ENCODE measurements around the gene GOLGA8K. TPM values are rescaled to one million over a fixed set of nuclear protein-coding genes. Genes with fewer than 3 reads are reported as not detected.
"Not testable (repeated sequence)": the region's sequence is repeated elsewhere in the genome, so short reads cannot be mapped to it uniquely, and the experiment has no call there.

The GOLGA8K gene
- total RNA-seq, 1 donor from 2014 or later = 0.62 TPM

DNA sequence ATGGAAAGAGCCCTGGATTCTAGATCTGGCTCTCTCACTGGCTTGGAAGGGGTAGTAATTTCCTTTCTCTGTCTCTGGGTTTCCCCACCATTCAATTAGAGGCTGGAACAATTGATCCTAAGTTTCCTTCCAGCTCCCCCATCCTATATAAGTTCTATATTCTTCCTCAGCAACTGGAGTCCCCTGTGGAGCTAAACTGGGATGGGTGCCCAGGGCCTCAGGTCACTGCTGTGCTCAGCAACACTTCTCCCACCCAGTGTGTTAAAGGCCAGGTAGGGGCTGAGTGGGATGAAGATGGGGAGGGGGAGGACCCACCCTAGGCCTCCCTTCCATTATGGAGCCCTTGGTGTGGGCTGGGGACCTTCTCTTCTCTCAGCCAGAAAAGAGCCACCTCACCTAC lies 46.2 kb downstream of the GOLGA8K start:
- DNase-seq = not testable (repeated sequence)

GRCh38 chr15:32352748-32353147 lies 50.3 kb downstream of the GOLGA8K start:
- not testable (repeated sequence) for DNase-seq

GRCh38 chr15:32350563-32351220 lies 52.4 kb downstream of the GOLGA8K start:
- not testable (repeated sequence) for DNase-seq

DNA sequence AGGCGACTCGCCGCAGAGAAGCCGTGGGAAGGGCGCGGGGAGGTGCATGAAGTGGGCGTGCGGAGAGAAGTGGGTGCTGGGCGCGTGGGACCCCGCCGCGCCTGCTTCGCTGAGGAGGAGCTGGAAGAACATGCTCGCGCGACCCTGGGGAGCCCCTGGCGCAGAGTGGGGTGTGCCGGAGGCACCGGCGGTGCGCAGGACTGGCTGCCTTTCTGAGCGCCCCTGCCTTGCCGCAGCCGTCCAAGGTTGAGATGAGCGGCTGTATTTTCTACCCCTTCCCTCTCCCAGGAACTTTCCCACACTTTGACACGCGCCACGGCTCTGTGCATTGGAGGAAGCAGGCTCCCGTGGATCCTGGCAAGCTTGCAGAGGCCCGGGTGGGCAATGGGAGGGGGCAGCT lies 56.1 kb downstream of the GOLGA8K start:
- DNase-seq = not testable (repeated sequence)

DNA sequence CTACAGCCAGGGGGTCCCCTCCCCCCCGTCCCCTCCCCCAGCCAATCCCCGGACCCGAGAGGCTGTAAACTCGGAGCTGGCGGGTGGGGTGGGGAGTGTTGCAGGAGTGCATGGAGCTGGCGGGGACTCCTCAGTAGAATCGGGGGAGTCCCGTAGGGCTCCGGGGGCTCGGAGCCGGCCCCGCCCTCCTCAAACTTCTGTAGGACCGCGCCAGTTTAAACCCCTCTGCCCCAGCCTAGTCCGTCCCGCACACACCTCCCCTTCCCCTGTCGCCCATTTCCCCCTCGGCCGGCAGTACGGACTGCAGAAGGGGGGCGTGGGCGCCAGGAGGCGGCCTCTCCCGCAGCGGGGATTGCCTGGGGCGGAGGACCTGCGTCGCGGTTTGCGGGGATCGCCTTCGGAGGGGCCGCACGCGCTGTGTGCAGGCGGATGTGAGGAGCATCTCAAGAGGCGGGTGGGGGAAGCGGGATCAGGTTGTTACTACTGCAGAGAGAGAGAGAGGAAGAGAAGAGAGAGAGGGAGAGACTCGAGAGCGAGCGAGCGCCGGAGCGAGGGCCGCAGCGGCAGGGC lies 57.0 kb downstream of the GOLGA8K start:
- not testable (repeated sequence) for DNase-seq

DNA sequence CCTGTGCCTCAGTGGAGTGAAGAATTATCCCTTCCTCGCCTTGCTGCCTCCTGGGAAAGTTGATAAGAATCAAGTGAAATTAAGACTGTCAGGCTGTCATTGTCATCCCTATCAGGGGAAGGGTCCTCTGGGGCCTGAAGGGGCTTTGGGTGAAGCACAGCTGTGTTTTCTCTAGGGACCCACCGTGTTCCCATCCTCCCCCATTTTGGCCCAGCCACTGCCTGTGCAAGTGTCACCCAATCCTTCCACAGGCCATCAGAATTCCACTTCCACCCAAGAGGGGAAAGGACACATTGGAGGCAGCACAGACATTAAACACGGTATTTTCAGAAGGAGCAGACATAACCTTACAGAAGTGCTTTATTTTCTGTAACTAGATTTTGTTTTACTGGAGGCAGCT lies 59.2 kb downstream of the GOLGA8K start:
- not testable (repeated sequence) for DNase-seq

Small RNA genes lying within 50 kb of the gene (small RNA-seq; reads per million reads assigned to genes)
- not detected for gene RF00096
- gene RN7SL185P = not detected
- gene RN7SL539P = not detected

Other genes starting within 250 kb of the GOLGA8K start
- gene GOLGA8O, start 52.3 kb upstream of the GOLGA8K start, total RNA-seq = not detected
- gene GOLGA8N, start 190.2 kb upstream of the GOLGA8K start, total RNA-seq = 1.4 TPM
- gene ARHGAP11A, start 212.2 kb upstream of the GOLGA8K start, total RNA-seq = 12.6 TPM
- gene SCG5, start 238.4 kb upstream of the GOLGA8K start, total RNA-seq = 124 TPM